Gastroesophageal sphincter (tissue), 4 donors: Measurements from ENCODE around the gene SPATA17. TPM values are rescaled to one million over a fixed set of nuclear protein-coding genes. Genes with fewer than 3 reads are reported as not detected.

ENCODE experiments used
- ATAC-seq: fragments of 150-250 bp; one replicate; pipeline ENCODE4 v1.9.1; 2016; ENCODE audit warnings: mild to moderate bottlenecking, moderate library complexity
- H3K27ac ChIP-seq, 4 donors: fragments of 200-600 bp; sonication (generic) in 3 of 4; 1 replicate in 3 of 4; 2 replicates in 1 of 4; pipeline ENCODE4 v1.5.1; 2016 to 2019
- H3K27me3 ChIP-seq: fragments of 200-600 bp; sonication (generic); one replicate; pipeline ENCODE4 v1.5.1; 2019
- H3K36me3 ChIP-seq, 2 donors: fragments of 200-600 bp; sonication (generic); one replicate each; pipeline ENCODE4 v1.5.1; 2019; ENCODE audit warnings: control low read depth in 1 of 2
- H3K4me1 ChIP-seq, 3 donors: fragments of 200-600 bp; sonication (generic); 1 replicate in 2 of 3; 2 replicates in 1 of 3; pipeline ENCODE4 v1.5.1; 2016 to 2019; ENCODE audit warnings: control low read depth in 2 of 3
- H3K4me3 ChIP-seq, 2 donors: fragments of 200-600 bp; sonication (generic); one replicate each; pipeline ENCODE4 v1.5.1; 2019; ENCODE audit warnings: mild to moderate bottlenecking in 1 of 2, moderate library complexity in 1 of 2
- H3K9me3 ChIP-seq, 3 donors: fragments of 200-600 bp; sonication (generic); one replicate each; pipeline ENCODE4 v1.5.1; 2017 to 2019; ENCODE audit warnings: control low read depth in 2 of 3
- CTCF ChIP-seq, 4 experiments: fragments of 200-600 bp in 2 of 4; fragments of 450-650 bp in 2 of 4; sonication (generic) in 1 of 4; IDR thresholded peaks; one replicate each; pipeline ENCODE4 v1.5.1; 2017 to 2019; ENCODE audit warnings: antibody characterized with exemption in 4 of 4, mild to moderate bottlenecking in 2 of 4, moderate library complexity in 2 of 4
- EP300 ChIP-seq: sonication (generic); formaldehyde crosslinking; IDR thresholded peaks from one replicate; pipeline ENCODE4 v1.6.1; 2017; ENCODE audit warnings: antibody characterized with exemption, mild to moderate bottlenecking
- POLR2A ChIP-seq, 2 donors: fragments of 450-650 bp; IDR thresholded peaks; one replicate each; pipeline ENCODE4 v1.6.1; 2017; ENCODE audit warnings: antibody characterized with exemption in 2 of 2, mild to moderate bottlenecking in 2 of 2, moderate library complexity in 1 of 2
- POLR2AphosphoS5 ChIP-seq: sonication (generic); formaldehyde crosslinking; IDR thresholded peaks from one replicate; pipeline ENCODE4 v1.6.1; 2017; ENCODE audit warnings: antibody characterized with exemption
- WGBS, 2 donors: methylation state at CpG; one replicate each; pipeline ENCODE4 v1.1.5; 2018; ENCODE audit warnings: low coverage in 1 of 2; 5-methylcytosine and 5-hydroxymethylcytosine counted together
- total RNA-seq, 4 donors: library from RNA; depleted of rRNA; stranded (reverse); fragments of >200 nt; gene quantifications; one replicate each; pipeline ENCODE4 v1.1.0, GENCODE V29; 2016

Gene SPATA17
- total RNA-seq, 4 donors from 2014 or later = 0.13 to 0.62 (median 0.19) TPM; not detected in 1

DNA sequence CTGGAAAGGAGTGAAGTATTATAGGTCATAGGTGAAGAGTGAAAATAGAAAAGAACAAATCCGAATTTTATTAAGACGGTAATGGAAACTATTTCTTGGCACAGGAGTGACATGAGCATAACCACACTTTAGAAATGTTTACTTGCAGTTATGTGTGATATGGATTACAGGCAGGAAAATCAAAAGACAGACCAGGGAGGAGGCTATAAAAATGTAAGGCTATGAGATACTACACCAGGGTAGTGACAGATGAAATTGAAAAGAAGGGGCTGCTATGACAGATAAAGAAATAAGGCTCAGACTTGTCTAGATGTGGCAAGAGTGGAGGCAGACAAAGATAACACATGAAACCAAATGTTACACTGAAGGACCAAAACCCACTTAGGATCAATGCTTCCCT, 32.0 kb upstream of the SPATA17 start:
- Histone ChIP-seq H3K4me1 (no peaks in the 10 kb centered on the region), H3K27me3 (no peaks in the 10 kb centered on the region), H3K4me3 (no peak overlapping the region), H3K36me3 (peaks cover 0 to 12% of the 10 kb centered on the region in 2 donors), H3K9me3 (no peaks in the 10 kb centered on the region), H3K27ac (no peak overlapping the region)
- ATAC-seq = no peak
- no peak for TF ChIP-seq EP300
- TF ChIP-seq POLR2A (IDR thresholded peaks at IDR 0.05) = no peak
- no peak for TF ChIP-seq POLR2AphosphoS5
- TF ChIP-seq CTCF (IDR thresholded peaks at IDR 0.05) = no peak
- WGBS, 2 donors = 10 to 26% methylated on average over 2 of the region's 2 CpGs

- Histone ChIP-seq H3K27ac (no peak overlapping the region), H3K4me1 (no peaks in the 10 kb centered on the region), H3K4me3 (no peak overlapping the region), H3K27me3 (no peaks in the 10 kb centered on the region), H3K9me3 (no peaks in the 10 kb centered on the region), H3K36me3 (peaks cover 0 to 5% of the 10 kb centered on the region in 2 donors)
- TF ChIP-seq POLR2A (IDR thresholded peaks at IDR 0.05) = no peak
- TF ChIP-seq CTCF (IDR thresholded peaks at IDR 0.05) = no peak
- ATAC-seq = no peak
These were observed 28.8 kb upstream of the SPATA17 start for GRCh38 chr1:217602380-217602779.

DNA sequence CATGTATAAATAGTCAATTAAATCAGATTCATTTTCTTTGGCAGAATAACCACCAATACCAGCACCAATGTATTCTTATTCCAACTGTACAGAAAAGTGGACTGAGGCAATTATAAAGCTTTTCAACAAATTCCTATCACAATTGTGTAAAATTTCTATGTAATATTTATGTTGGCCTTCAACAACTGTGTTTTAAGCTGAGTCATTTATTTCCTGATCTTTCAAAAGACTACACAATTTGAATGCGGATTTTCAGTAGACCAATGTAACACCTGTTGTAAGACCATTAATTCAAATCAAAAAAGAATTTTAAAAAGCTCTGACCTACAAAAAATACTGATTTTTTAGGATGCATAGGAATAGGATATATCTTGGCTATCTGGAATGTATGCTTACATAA, 25.8 kb upstream of the SPATA17 start:
- TF ChIP-seq POLR2AphosphoS5 (no peak), CTCF (IDR thresholded peaks at IDR 0.05) (no peak), POLR2A (IDR thresholded peaks at IDR 0.05) (no peak), EP300 (no peak)
- no peaks in the 10 kb centered on the region for H3K27me3 ChIP-seq
- ATAC-seq = no peak
- H3K4me1 ChIP-seq = no peaks in the 10 kb centered on the region
- H3K4me3 ChIP-seq = no peak overlapping the region
- peaks cover 0 to 27% of the 10 kb centered on the region in 2 donors for H3K36me3 ChIP-seq
- H3K9me3 ChIP-seq = no peaks in the 10 kb centered on the region
- no peak overlapping the region for H3K27ac ChIP-seq
- 86 to 93% methylated on average over 1 of the region's 1 CpG for WGBS, 2 donors

DNA sequence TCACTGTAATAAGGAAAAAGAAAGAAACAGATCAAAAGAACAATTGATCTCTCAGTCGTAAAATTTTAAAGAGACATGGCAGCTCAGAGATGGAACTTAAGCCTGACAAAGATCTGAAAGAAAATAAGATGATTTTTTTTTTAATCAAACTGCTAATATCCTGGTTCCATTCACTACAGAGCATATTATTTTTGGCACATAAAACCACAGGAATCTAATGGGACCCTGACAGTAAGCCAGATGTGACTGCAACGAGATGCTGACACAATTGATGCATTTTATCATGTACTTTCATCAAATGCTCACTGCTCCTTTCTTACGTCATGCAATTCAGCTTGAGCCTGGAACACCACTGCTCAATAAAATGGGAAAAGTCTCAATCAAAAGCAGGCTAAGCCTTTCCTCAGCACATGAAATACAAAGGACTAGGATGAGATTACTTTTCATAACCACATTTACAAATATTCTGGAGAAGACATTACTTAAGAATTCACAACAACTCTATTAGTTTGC, 16.9 kb upstream of the SPATA17 start:
- H3K9me3 ChIP-seq = no peaks in the 10 kb centered on the region
- H3K27ac ChIP-seq = no peak overlapping the region
- 69 to 73% methylated on average over 3 of the region's 3 CpGs for WGBS, 2 donors
- H3K4me1 ChIP-seq = no peaks in the 10 kb centered on the region
- no peaks in the 10 kb centered on the region for H3K27me3 ChIP-seq
- TF ChIP-seq POLR2AphosphoS5 (no peak), EP300 (no peak), CTCF (IDR thresholded peaks at IDR 0.05) (no peak), POLR2A (IDR thresholded peaks at IDR 0.05) (no peak)
- ATAC-seq = no peak
- peaks cover 0 to 43% of the 10 kb centered on the region in 2 donors for H3K36me3 ChIP-seq
- no peak overlapping the region for H3K4me3 ChIP-seq

DNA sequence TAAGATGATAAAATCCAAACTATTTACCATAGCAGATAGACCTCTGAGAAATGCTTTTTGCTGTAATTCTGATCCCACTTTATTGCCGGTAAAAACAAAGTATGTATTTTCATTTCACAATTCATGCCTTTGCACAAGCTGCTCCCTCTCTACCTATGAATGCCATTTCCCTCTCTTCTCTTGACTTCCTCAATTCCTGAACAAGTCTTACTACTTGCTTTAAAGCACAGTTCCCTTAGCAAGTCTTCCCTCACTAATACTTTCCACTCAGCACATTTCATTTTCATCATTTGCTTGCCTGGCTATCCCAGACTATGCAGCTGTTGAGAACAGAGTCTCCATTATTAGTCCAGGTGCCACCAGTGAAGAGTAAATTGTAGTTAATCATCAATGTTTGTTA, 14.0 kb upstream of the SPATA17 start:
- WGBS, 2 donors = 79 to 94% methylated on average over 1 of the region's 1 CpG
- no peak for TF ChIP-seq POLR2AphosphoS5
- no peak for TF ChIP-seq CTCF (IDR thresholded peaks at IDR 0.05)
- no peak for TF ChIP-seq POLR2A (IDR thresholded peaks at IDR 0.05)
- no peak for TF ChIP-seq EP300

More for the DNA sequence above, 14.0 kb upstream of the SPATA17 start:
- Histone ChIP-seq H3K27me3 (no peaks in the 10 kb centered on the region), H3K4me3 (no peak overlapping the region), H3K36me3 (peaks cover 0 to 26% of the 10 kb centered on the region in 2 donors), H3K27ac (no peak overlapping the region), H3K4me1 (no peaks in the 10 kb centered on the region), H3K9me3 (no peaks in the 10 kb centered on the region)
- ATAC-seq = no peak
